ENCODE data around the gene CGN.
"Not testable (repeated sequence)": the region's sequence is repeated elsewhere in the genome, so short reads cannot be mapped to it uniquely, and the experiment has no call there.

CGN gene

GRCh38 chr1:151501474-151501873, 9.7 kb upstream of the CGN start:
- DNase-seq, result peak in 1 of 2 experiments; percentile 29

- DNase-seq, result no peak
These were observed 9.0 kb upstream of the CGN start for GRCh38 chr1:151502035-151502700.

GRCh38 chr1:151502859-151503780, 8.1 kb upstream of the CGN start:
- no peak for DNase-seq

- DNase-seq, result no peak
These were observed 6.9 kb upstream of the CGN start for GRCh38 chr1:151504252-151504651.

GRCh38 chr1:151504759-151505158, 6.4 kb upstream of the CGN start:
- DNase-seq, result no peak

GRCh38 chr1:151508833-151509232, 2.4 kb upstream of the CGN start:
- DNase-seq, result no peak

- no peak for DNase-seq
These were observed 1.7 kb upstream of the CGN start for GRCh38 chr1:151509350-151510019.

- peak; percentile 94 to 97 for DNase-seq
These were observed 1.2 kb upstream of the CGN start for GRCh38 chr1:151510020-151510405.

- no peak for DNase-seq
These were observed 602 bp upstream of the CGN start for GRCh38 chr1:151510614-151510956.

GRCh38 chr1:151511636-151512215, 539 bp downstream of the CGN start:
- peak; percentile 71 to 92 for DNase-seq

- peak; percentile 59 to 73 for DNase-seq
These were observed 1.1 kb downstream of the CGN start for GRCh38 chr1:151512326-151512725.

GRCh38 chr1:151512801-151513625, 1.8 kb downstream of the CGN start:
- peak; percentile 96 to 99 for DNase-seq

GRCh38 chr1:151513626-151514121, 2.5 kb downstream of the CGN start:
- DNase-seq, result peak; percentile 83 to 95

- DNase-seq, result no peak
These were observed 3.2 kb downstream of the CGN start for GRCh38 chr1:151514366-151514765.

GRCh38 chr1:151515265-151515664, 4.1 kb downstream of the CGN start:
- no peak for DNase-seq

- no peak for DNase-seq
These were observed 4.9 kb downstream of the CGN start for GRCh38 chr1:151516031-151516511.

- DNase-seq, result no peak
These were observed 7.2 kb downstream of the CGN start for GRCh38 chr1:151518431-151518830.

GRCh38 chr1:151518936-151519335, 7.7 kb downstream of the CGN start:
- DNase-seq, result no peak

- no peak for DNase-seq
These were observed 8.5 kb downstream of the CGN start for GRCh38 chr1:151519667-151520066.

GRCh38 chr1:151520359-151520758, 9.2 kb downstream of the CGN start:
- DNase-seq, result no peak

GRCh38 chr1:151522427-151522826, 11.2 kb downstream of the CGN start:
- DNase-seq, result not testable (repeated sequence)

- no peak for DNase-seq
These were observed 12.1 kb downstream of the CGN start for GRCh38 chr1:151523326-151523725.
